Mesothelial cell of epicardium (in vitro differentiated cells): ENCODE data around the gene TSHZ2. TPM values are rescaled to one million over a fixed set of nuclear protein-coding genes. Genes with fewer than 3 reads are reported as not detected.

Experiments
- DNase-seq, 2 experiments: peaks; one replicate each; pipeline ENCODE4 v3.0.0; 2021; ENCODE audit warnings: low spot score in 2 of 2; ENCODE audit not compliant: unreplicated experiment in 2 of 2
- H3K27ac Mint-ChIP-seq: 2 replicates; pipeline ENCODE4 v1.8.0; 2021; ENCODE audit warnings: mixed read lengths
- H3K27me3 Mint-ChIP-seq: 2 replicates; pipeline ENCODE4 v1.8.0; 2021; ENCODE audit warnings: low read depth, mixed read lengths
- H3K36me3 Mint-ChIP-seq: 2 replicates; pipeline ENCODE4 v1.8.0; 2021; ENCODE audit warnings: mixed read lengths
- H3K4me1 Mint-ChIP-seq: 2 replicates; pipeline ENCODE4 v1.8.0; 2021; ENCODE audit warnings: mixed read lengths
- H3K4me3 Mint-ChIP-seq: 2 replicates; pipeline ENCODE4 v1.8.0; 2021; ENCODE audit warnings: mild to moderate bottlenecking, moderate library complexity, mixed read lengths
- H3K9me3 Mint-ChIP-seq: 2 replicates; pipeline ENCODE4 v1.8.0; 2021; ENCODE audit warnings: mixed read lengths
- CTCF ChIP-seq: fragments of 200-600 bp; sonication (generic); IDR thresholded peaks from one replicate; pipeline ENCODE4 v1.5.0; 2021; ENCODE audit warnings: antibody characterized with exemption; ENCODE audit not compliant: unreplicated experiment
- total RNA-seq: library from RNA; stranded (reverse); gene quantifications from 3 replicates; pipeline ENCODE4 v1.2.1, GENCODE V29; 2021

The TSHZ2 gene
- total RNA-seq, 1 donor from 2014 or later, result 28.8 TPM

DNA sequence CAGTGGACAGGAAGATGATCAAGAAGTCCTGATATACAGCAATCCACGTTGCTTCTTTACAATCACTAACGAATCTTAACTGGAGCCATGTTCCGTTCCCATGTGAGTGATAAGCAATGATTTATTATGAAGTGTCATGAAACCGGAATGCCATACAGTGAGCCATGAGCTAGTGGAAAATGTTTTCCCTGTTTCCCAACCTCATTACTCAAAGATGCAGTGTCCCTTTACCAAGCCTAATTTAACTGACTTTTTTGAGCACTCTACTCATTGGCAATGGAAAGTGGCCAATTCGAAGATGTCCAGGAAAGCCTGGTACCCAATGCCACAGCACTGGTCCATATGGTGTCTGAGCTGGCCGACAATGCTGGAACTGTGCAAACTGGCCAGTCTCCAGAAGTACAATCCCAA is 473.2 kb downstream of the TSHZ2 start:
- peaks cover 41% of the 10 kb centered on the region for H3K36me3 Mint-ChIP-seq
- no peak overlapping the region for H3K4me3 Mint-ChIP-seq
- TF ChIP-seq CTCF, result no peak
- no peaks in the 10 kb centered on the region for H3K27me3 Mint-ChIP-seq
- no peak for DNase-seq
- no peak overlapping the region for H3K27ac Mint-ChIP-seq
- peaks cover 33% of the 10 kb centered on the region for H3K9me3 Mint-ChIP-seq
- H3K4me1 Mint-ChIP-seq, result peaks cover 8% of the 10 kb centered on the region

DNA sequence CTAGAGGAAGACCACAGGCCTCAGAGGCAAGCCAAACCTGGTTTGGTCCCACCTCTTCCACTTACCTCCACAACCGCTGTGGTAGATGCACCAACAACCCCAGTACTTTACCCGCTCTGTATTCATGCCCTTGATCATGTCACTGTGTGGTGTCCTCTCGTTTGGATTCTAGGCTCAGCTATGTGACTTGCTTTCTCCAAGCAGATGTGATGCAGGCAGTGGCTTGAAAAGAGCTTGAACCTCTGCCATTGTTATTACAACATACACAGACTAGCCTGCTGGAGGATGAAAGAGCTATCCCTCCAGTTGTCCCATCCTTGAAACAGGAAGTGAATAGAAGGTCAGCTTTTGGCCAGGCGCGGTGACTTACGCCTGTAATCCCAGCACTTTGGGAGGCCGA is 473.8 kb downstream of the TSHZ2 start:
- Mint-ChIP-seq H3K27me3 (no peaks in the 10 kb centered on the region), H3K27ac (no peak overlapping the region), H3K4me3 (no peak overlapping the region), H3K4me1 (peaks cover 8% of the 10 kb centered on the region), H3K9me3 (peaks cover 37% of the 10 kb centered on the region), H3K36me3 (peaks cover 45% of the 10 kb centered on the region)
- TF ChIP-seq CTCF, result no peak
- DNase-seq, result no peak

DNA sequence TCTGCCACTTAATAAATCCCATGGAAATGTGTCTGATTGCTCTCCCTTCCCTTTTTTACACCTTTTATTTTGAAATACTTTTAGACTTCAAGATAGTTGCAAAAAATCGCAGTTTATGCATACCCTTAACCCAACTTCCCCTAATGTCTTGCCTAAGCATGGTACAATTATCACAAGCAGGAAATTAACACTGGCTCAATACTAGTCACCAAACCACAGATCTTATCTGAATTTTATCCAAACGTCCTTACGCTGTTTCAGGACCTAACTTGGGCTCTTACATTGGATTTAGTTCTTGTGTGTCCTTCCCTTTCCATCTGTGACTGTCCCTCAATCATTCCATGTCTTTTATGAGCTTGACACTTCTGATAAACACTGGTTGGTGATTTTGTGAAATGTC is 475.2 kb downstream of the TSHZ2 start:
- Mint-ChIP-seq H3K27ac (no peak overlapping the region), H3K9me3 (peaks cover 47% of the 10 kb centered on the region), H3K36me3 (peaks cover 55% of the 10 kb centered on the region), H3K4me1 (peaks cover 8% of the 10 kb centered on the region), H3K27me3 (no peaks in the 10 kb centered on the region), H3K4me3 (no peak overlapping the region)
- DNase-seq, result no peak
- no peak for TF ChIP-seq CTCF

GRCh38 chr20:53448426-53448825 is 476.3 kb downstream of the TSHZ2 start:
- H3K27me3 Mint-ChIP-seq, result no peaks in the 10 kb centered on the region
- H3K4me1 Mint-ChIP-seq, result peaks cover 8% of the 10 kb centered on the region
- DNase-seq, result no peak
- no peak overlapping the region for H3K4me3 Mint-ChIP-seq
- peaks cover 56% of the 10 kb centered on the region for H3K9me3 Mint-ChIP-seq
- H3K27ac Mint-ChIP-seq, result no peak overlapping the region
- no peak for TF ChIP-seq CTCF
- peaks cover 64% of the 10 kb centered on the region for H3K36me3 Mint-ChIP-seq

- peaks cover 67% of the 10 kb centered on the region for H3K36me3 Mint-ChIP-seq
- peaks cover 8% of the 10 kb centered on the region for H3K4me1 Mint-ChIP-seq
Observed at GRCh38 chr20:53448875-53449274, 476.7 kb downstream of the TSHZ2 start.

More at GRCh38 chr20:53448875-53449274, 476.7 kb downstream of the TSHZ2 start:
- TF ChIP-seq CTCF, result no peak
- Mint-ChIP-seq H3K27ac (no peak overlapping the region), H3K9me3 (peaks cover 59% of the 10 kb centered on the region), H3K27me3 (no peaks in the 10 kb centered on the region), H3K4me3 (no peak overlapping the region)
- no peak for DNase-seq
